ENCODE data around the gene TBCCD1.

DNA sequence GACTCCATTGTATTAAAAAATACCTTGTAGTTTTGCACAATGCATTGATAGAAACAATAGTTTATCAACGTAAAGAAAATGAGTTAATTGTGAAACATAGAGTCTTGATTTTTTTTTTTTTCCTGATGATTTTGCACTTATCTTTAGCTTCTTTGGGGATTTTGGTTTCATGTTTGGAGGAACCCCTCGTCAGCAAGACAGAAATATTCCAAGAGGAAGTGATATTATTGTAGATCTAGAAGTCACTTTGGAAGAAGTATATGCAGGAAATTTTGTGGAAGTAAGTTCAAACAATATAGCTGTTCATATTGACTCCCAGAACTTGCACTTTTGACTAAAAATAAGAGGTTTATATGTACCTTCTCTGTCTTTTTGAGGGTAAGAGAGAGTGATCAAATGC lies 10.4 kb upstream of the TBCCD1 start:
- TF ChIP-seq CTCF (IDR thresholded peaks at IDR 0.05; ENCODE audit: low read length) (no peak), EZH2 (IDR thresholded peaks at IDR 0.05; ENCODE audit: borderline replicate concordance, low read length) (no peak)

All from OCI-LY1 (cell line).